Calu3 (cell line): ENCODE data around the gene CMTR1. TPM values are rescaled to one million over a fixed set of nuclear protein-coding genes. Genes with fewer than 3 reads are reported as not detected.

ENCODE experiments used
- BruUV-seq: library from RNA; stranded (reverse); fragments of 400-500 nt; replicated peaks from 2 replicates; lab custom pipeline; 2021; lab: Mats Ljungman, UMichigan
- CTCF ChIA-PET: fragments of 300-600 bp; sonication (Branson Sonifier 250); formaldehyde crosslinking; loops from one replicate; lab custom pipeline; 2022; ENCODE audit warnings: antibody characterized with exemption; lab: Charles Lee
- DNase-seq: peaks from one replicate; pipeline ENCODE4 v3.0.0; 2022
- H3K27ac Mint-ChIP-seq: one replicate; pipeline ENCODE4 v1.8.0; 2022; ENCODE audit warnings: mixed read lengths; ENCODE audit not compliant: unreplicated experiment
- H3K27me3 Mint-ChIP-seq: one replicate; pipeline ENCODE4 v1.8.0; 2022; ENCODE audit warnings: mixed read lengths; ENCODE audit not compliant: unreplicated experiment
- H3K36me3 Mint-ChIP-seq: one replicate; pipeline ENCODE4 v1.8.0; 2022; ENCODE audit warnings: mild to moderate bottlenecking, moderate library complexity, mixed read lengths; ENCODE audit not compliant: insufficient read depth, unreplicated experiment
- H3K4me1 Mint-ChIP-seq: one replicate; pipeline ENCODE4 v1.8.0; 2022; ENCODE audit warnings: mild to moderate bottlenecking, low read depth, mixed read lengths; ENCODE audit not compliant: unreplicated experiment
- H3K4me3 Mint-ChIP-seq: one replicate; pipeline ENCODE4 v1.8.0; 2022; ENCODE audit warnings: mild to moderate bottlenecking, low read depth, moderate library complexity, mixed read lengths; ENCODE audit not compliant: unreplicated experiment
- H3K9me3 Mint-ChIP-seq: one replicate; pipeline ENCODE4 v1.8.0; 2022; ENCODE audit warnings: low read depth, mixed read lengths; ENCODE audit not compliant: unreplicated experiment
- CTCF ChIP-seq: fragments of 200-600 bp; IDR thresholded peaks from one replicate; pipeline ENCODE4 v1.8.0; 2022; ENCODE audit warnings: antibody characterized with exemption; ENCODE audit not compliant: unreplicated experiment
- intact Hi-C: fragments of 100-400 bp; cut with micrococcal nuclease; formaldehyde crosslinking; loops from one replicate; pipeline ENCODE4 v1.10.0; 2022; ENCODE audit not compliant: unreplicated experiment
- total RNA-seq: library from RNA; stranded (reverse); gene quantifications from 2 replicates; pipeline ENCODE4 v1.2.3, GENCODE V29; 2022

The CMTR1 gene
- total RNA-seq, 1 experiment from 2014 or later, result 50.3 TPM

GRCh38 chr6:37514837-37515236 is 81.8 kb downstream of the CMTR1 start:
- CTCF ChIA-PET, result no interaction called here
- intact Hi-C loops, result no loop called here
- H3K36me3 Mint-ChIP-seq, result no peaks in the 10 kb centered on the region
- H3K9me3 Mint-ChIP-seq, result no peaks in the 10 kb centered on the region
- H3K27ac Mint-ChIP-seq, result no peak overlapping the region
- DNase-seq, result no peak
- peaks cover 94% of the 10 kb centered on the region for H3K27me3 Mint-ChIP-seq
- BruUV-seq, result no TSS peak
- TF ChIP-seq CTCF, result no peak
- H3K4me1 Mint-ChIP-seq, result peaks cover 6% of the 10 kb centered on the region
- no peak overlapping the region for H3K4me3 Mint-ChIP-seq

- Mint-ChIP-seq H3K36me3 (no peaks in the 10 kb centered on the region), H3K9me3 (no peaks in the 10 kb centered on the region), H3K4me1 (peaks cover 6% of the 10 kb centered on the region), H3K27ac (no peak overlapping the region), H3K4me3 (peak overlapping the region; percentile 1), H3K27me3 (peaks cover 86% of the 10 kb centered on the region)
- BruUV-seq, result no TSS peak
- intact Hi-C loops, result no loop called here
- DNase-seq, result no peak
- TF ChIP-seq CTCF, result no peak
- CTCF ChIA-PET, result interaction anchor here (1.0 to 1.4 kb wide), 3 partner anchors 14 to 23 kb away, joined by 3 to 4 read pairs (median 3); no protein-coding TSS in a partner anchor
Observed at GRCh38 chr6:37515712-37516075, 82.7 kb downstream of the CMTR1 start.

GRCh38 chr6:37516076-37516919 is 83.3 kb downstream of the CMTR1 start:
- Mint-ChIP-seq H3K27ac (no peak overlapping the region), H3K4me3 (peak overlapping the region; percentile 1), H3K27me3 (peaks cover 86% of the 10 kb centered on the region), H3K36me3 (no peaks in the 10 kb centered on the region), H3K4me1 (peaks cover 6% of the 10 kb centered on the region), H3K9me3 (no peaks in the 10 kb centered on the region)
- peak; percentile 51 for DNase-seq
- TF ChIP-seq CTCF, result no peak
- BruUV-seq, result no TSS peak
- CTCF ChIA-PET, result interaction anchor here (1.0 to 1.4 kb wide), 3 partner anchors 13 to 22 kb away, joined by 3 to 4 read pairs (median 3); no protein-coding TSS in a partner anchor
- intact Hi-C loops, result no loop called here

GRCh38 chr6:37516920-37517405 is 83.9 kb downstream of the CMTR1 start:
- intact Hi-C loops, result no loop called here
- no TSS peak for BruUV-seq
- Mint-ChIP-seq H3K27ac (no peak overlapping the region), H3K4me3 (no peak overlapping the region), H3K9me3 (no peaks in the 10 kb centered on the region), H3K36me3 (no peaks in the 10 kb centered on the region), H3K27me3 (peaks cover 86% of the 10 kb centered on the region), H3K4me1 (peaks cover 6% of the 10 kb centered on the region)
- CTCF ChIA-PET, result interaction anchor here (1.4 kb wide), 1 partner anchor 15 kb away, joined by 3 read pairs; no protein-coding TSS in a partner anchor
- no peak for DNase-seq
- no peak for TF ChIP-seq CTCF
